Neural cell (in vitro differentiated cells): Measurements from ENCODE around the gene MAPK10.

Experiments
- TAF1 ChIP-seq: IDR thresholded peaks from 2 replicates; pipeline ENCODE4 v1.6.1; 2012; ENCODE audit warnings: low read depth
- TF ChIP-seq, protein P1 (sequence below): fragments of 450-650 bp; IDR thresholded peaks from 2 replicates; pipeline ENCODE4 v1.5.1; 2014; ENCODE audit warnings: antibody characterized with exemption, mild to moderate bottlenecking, moderate library complexity; ENCODE audit not compliant: poor library complexity, severe bottlenecking
- TF ChIP-seq, protein P2 (sequence below): IDR thresholded peaks from 2 replicates; pipeline ENCODE4 v1.6.1; 2012; ENCODE audit warnings: borderline replicate concordance

DNA sequence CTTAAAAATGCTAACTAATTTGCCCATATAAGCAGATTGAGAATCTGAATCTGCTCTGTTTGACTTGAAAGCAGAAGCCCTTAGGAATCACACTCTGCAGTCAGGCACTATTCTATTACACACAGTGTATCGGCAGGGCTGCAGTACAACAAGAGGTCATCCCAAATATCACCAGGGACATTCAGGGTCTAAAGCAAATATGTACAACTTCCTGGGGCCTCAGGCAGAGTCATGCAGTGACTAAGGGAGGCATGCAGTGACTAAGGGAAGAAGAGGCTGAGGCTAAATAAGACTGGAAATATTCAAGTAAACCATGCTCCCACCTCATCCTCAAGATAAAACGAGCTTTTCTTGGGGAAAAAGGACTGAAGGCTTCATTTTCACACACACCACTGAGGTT, 20.9 kb downstream of the MAPK10 start:
- TF ChIP-seq, protein P1, sequence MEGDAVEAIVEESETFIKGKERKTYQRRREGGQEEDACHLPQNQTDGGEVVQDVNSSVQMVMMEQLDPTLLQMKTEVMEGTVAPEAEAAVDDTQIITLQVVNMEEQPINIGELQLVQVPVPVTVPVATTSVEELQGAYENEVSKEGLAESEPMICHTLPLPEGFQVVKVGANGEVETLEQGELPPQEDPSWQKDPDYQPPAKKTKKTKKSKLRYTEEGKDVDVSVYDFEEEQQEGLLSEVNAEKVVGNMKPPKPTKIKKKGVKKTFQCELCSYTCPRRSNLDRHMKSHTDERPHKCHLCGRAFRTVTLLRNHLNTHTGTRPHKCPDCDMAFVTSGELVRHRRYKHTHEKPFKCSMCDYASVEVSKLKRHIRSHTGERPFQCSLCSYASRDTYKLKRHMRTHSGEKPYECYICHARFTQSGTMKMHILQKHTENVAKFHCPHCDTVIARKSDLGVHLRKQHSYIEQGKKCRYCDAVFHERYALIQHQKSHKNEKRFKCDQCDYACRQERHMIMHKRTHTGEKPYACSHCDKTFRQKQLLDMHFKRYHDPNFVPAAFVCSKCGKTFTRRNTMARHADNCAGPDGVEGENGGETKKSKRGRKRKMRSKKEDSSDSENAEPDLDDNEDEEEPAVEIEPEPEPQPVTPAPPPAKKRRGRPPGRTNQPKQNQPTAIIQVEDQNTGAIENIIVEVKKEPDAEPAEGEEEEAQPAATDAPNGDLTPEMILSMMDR, result no peak
- TF ChIP-seq TAF1, result no peak
- TF ChIP-seq, protein P2, sequence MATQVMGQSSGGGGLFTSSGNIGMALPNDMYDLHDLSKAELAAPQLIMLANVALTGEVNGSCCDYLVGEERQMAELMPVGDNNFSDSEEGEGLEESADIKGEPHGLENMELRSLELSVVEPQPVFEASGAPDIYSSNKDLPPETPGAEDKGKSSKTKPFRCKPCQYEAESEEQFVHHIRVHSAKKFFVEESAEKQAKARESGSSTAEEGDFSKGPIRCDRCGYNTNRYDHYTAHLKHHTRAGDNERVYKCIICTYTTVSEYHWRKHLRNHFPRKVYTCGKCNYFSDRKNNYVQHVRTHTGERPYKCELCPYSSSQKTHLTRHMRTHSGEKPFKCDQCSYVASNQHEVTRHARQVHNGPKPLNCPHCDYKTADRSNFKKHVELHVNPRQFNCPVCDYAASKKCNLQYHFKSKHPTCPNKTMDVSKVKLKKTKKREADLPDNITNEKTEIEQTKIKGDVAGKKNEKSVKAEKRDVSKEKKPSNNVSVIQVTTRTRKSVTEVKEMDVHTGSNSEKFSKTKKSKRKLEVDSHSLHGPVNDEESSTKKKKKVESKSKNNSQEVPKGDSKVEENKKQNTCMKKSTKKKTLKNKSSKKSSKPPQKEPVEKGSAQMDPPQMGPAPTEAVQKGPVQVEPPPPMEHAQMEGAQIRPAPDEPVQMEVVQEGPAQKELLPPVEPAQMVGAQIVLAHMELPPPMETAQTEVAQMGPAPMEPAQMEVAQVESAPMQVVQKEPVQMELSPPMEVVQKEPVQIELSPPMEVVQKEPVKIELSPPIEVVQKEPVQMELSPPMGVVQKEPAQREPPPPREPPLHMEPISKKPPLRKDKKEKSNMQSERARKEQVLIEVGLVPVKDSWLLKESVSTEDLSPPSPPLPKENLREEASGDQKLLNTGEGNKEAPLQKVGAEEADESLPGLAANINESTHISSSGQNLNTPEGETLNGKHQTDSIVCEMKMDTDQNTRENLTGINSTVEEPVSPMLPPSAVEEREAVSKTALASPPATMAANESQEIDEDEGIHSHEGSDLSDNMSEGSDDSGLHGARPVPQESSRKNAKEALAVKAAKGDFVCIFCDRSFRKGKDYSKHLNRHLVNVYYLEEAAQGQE, result no peak
